Epidermal melanocyte (primary cell): ENCODE data around the gene MIA3.

Experiments
- DNase-seq: peaks from one replicate; pipeline ENCODE4 v3.0.0; 2011; ENCODE audit warnings: low spot score; ENCODE audit not compliant: insufficient read length

The MIA3 gene

GRCh38 chr1:222622765-222623164, 4.9 kb downstream of the MIA3 start:
- no peak for DNase-seq

GRCh38 chr1:222623458-222623857, 5.6 kb downstream of the MIA3 start:
- no peak for DNase-seq

- DNase-seq = no peak
Observed at GRCh38 chr1:222624214-222624613, 6.3 kb downstream of the MIA3 start.

GRCh38 chr1:222627232-222627631, 9.3 kb downstream of the MIA3 start:
- DNase-seq = no peak

GRCh38 chr1:222629921-222630535, 12.1 kb downstream of the MIA3 start:
- DNase-seq = no peak

- no peak for DNase-seq
Observed at GRCh38 chr1:222631611-222632208, 13.8 kb downstream of the MIA3 start.

GRCh38 chr1:222632749-222633148, 14.9 kb downstream of the MIA3 start:
- DNase-seq = no peak

GRCh38 chr1:222634180-222635013, 16.5 kb downstream of the MIA3 start:
- DNase-seq = peak; percentile 43

- DNase-seq = no peak
Observed at GRCh38 chr1:222641269-222641948, 23.5 kb downstream of the MIA3 start.

- DNase-seq = no peak
Observed at GRCh38 chr1:222642468-222642867, 24.6 kb downstream of the MIA3 start.

- DNase-seq = no peak
Observed at GRCh38 chr1:222643606-222643937, 25.7 kb downstream of the MIA3 start.

- DNase-seq = peak; percentile 71
Observed at GRCh38 chr1:222643938-222644635, 26.2 kb downstream of the MIA3 start.

- DNase-seq = no peak
Observed at GRCh38 chr1:222644636-222644980, 26.7 kb downstream of the MIA3 start.

- no peak for DNase-seq
Observed at GRCh38 chr1:222652676-222653075, 34.8 kb downstream of the MIA3 start.

- no peak for DNase-seq
Observed at GRCh38 chr1:222653178-222653827, 35.4 kb downstream of the MIA3 start.

- no peak for DNase-seq
Observed at GRCh38 chr1:222654849-222655248, 37.0 kb downstream of the MIA3 start.

GRCh38 chr1:222656391-222657155, 38.7 kb downstream of the MIA3 start:
- no peak for DNase-seq

GRCh38 chr1:222657899-222658298, 40.0 kb downstream of the MIA3 start:
- DNase-seq = no peak

GRCh38 chr1:222663431-222663934, 45.6 kb downstream of the MIA3 start:
- no peak for DNase-seq

- no peak for DNase-seq
Observed at GRCh38 chr1:222665964-222666363, 48.1 kb downstream of the MIA3 start.
